Iris pigment epithelial cell (primary cell): Measurements from ENCODE around the gene HOXA7.

Experiments
- DNase-seq: peaks from one replicate; pipeline ENCODE4 v3.0.0-alpha.2; 2011; ENCODE audit warnings: low read depth

HOXA7 gene

GRCh38 chr7:27170426-27171324 is 14.2 kb upstream of the HOXA7 start:
- no peak for DNase-seq

GRCh38 chr7:27169658-27170425 is 13.4 kb upstream of the HOXA7 start:
- DNase-seq = no peak

- DNase-seq = no peak
Observed at GRCh38 chr7:27168265-27168947, 11.9 kb upstream of the HOXA7 start.

GRCh38 chr7:27167916-27168264 is 11.4 kb upstream of the HOXA7 start:
- DNase-seq = no peak

- DNase-seq = no peak
Observed at GRCh38 chr7:27166531-27167505, 10.3 kb upstream of the HOXA7 start.

- DNase-seq = no peak
Observed at GRCh38 chr7:27165996-27166530, 9.6 kb upstream of the HOXA7 start.

GRCh38 chr7:27165089-27165995 is 8.9 kb upstream of the HOXA7 start, which contains the start of gene HOXA9:
HOXA9 (minus strand) TSS chr7:27165537; CDS start chr7:27165457, 80 bp downstream.
- no peak for DNase-seq

GRCh38 chr7:27164367-27165088 is 8.1 kb upstream of the HOXA7 start:
- DNase-seq = no peak

GRCh38 chr7:27164045-27164366 is 7.5 kb upstream of the HOXA7 start:
- DNase-seq = no peak

- no peak for DNase-seq
Observed at GRCh38 chr7:27163288-27164044, 7.0 kb upstream of the HOXA7 start.

GRCh38 chr7:27162561-27163287 is 6.2 kb upstream of the HOXA7 start:
- DNase-seq = no peak

GRCh38 chr7:27161721-27162560 is 5.5 kb upstream of the HOXA7 start:
- DNase-seq = no peak

GRCh38 chr7:27161214-27161720 is 4.8 kb upstream of the HOXA7 start:
- DNase-seq = no peak

GRCh38 chr7:27160546-27161213 is 4.2 kb upstream of the HOXA7 start:
- DNase-seq = peak; percentile 59

- no peak for DNase-seq
Observed at GRCh38 chr7:27160145-27160545, 3.7 kb upstream of the HOXA7 start.
